HG02610 (cell line): ENCODE data around the gene SIKE1.
"Not testable (repeated sequence)": the region's sequence is repeated elsewhere in the genome, so short reads cannot be mapped to it uniquely, and the experiment has no call there.

ENCODE experiments used
- ATAC-seq: cut with Tn5 transposase; IDR thresholded peaks from one replicate; pipeline ENCODE4 v1.9.1; 2021; ENCODE audit warnings: mild to moderate bottlenecking, moderate library complexity; ENCODE audit not compliant: unreplicated experiment

SIKE1 gene

GRCh38 chr1:114756009-114756892 lies 24.2 kb downstream of the SIKE1 start:
- peak; percentile 34 for ATAC-seq

GRCh38 chr1:114755006-114755931 lies 25.2 kb downstream of the SIKE1 start:
- no peak for ATAC-seq

GRCh38 chr1:114753702-114754101 lies 26.8 kb downstream of the SIKE1 start:
- ATAC-seq = not testable (repeated sequence)

GRCh38 chr1:114753143-114753542 lies 27.3 kb downstream of the SIKE1 start:
- ATAC-seq = no peak

- no peak for ATAC-seq
Measured at GRCh38 chr1:114750780-114751179, 29.7 kb downstream of the SIKE1 start.

GRCh38 chr1:114749835-114750234 lies 30.6 kb downstream of the SIKE1 start:
- ATAC-seq = no peak

- ATAC-seq = peak; percentile 65
Measured at GRCh38 chr1:114746450-114747121, 33.9 kb downstream of the SIKE1 start.

GRCh38 chr1:114745291-114745690 lies 35.2 kb downstream of the SIKE1 start:
- ATAC-seq = no peak

- ATAC-seq = no peak
Measured at GRCh38 chr1:114741963-114742746, 38.3 kb downstream of the SIKE1 start.

GRCh38 chr1:114740331-114740730 lies 40.2 kb downstream of the SIKE1 start:
- no peak for ATAC-seq

- no peak for ATAC-seq
Measured at GRCh38 chr1:114737314-114737849, 43.1 kb downstream of the SIKE1 start.

GRCh38 chr1:114735479-114735878 lies 45.0 kb downstream of the SIKE1 start:
- no peak for ATAC-seq

GRCh38 chr1:114729782-114730181 lies 50.7 kb downstream of the SIKE1 start:
- ATAC-seq = no peak

- ATAC-seq = no peak
Measured at GRCh38 chr1:114728553-114728952, 51.9 kb downstream of the SIKE1 start.

- no peak for ATAC-seq
Measured at GRCh38 chr1:114725230-114725629, 55.3 kb downstream of the SIKE1 start.

- ATAC-seq = no peak
Measured at GRCh38 chr1:114723915-114724314, 56.6 kb downstream of the SIKE1 start.

GRCh38 chr1:114723457-114723856 lies 57.0 kb downstream of the SIKE1 start:
- ATAC-seq = no peak

GRCh38 chr1:114720492-114720891 lies 60.0 kb downstream of the SIKE1 start:
- no peak for ATAC-seq
